Measurements from ENCODE around the gene GNA12. TPM values are rescaled to one million over a fixed set of nuclear protein-coding genes. Genes with fewer than 3 reads are reported as not detected.
"Not testable (repeated sequence)": the region's sequence is repeated elsewhere in the genome, so short reads cannot be mapped to it uniquely, and the experiment has no call there.

GNA12 gene
- total RNA-seq, 2 donors from 2014 or later: 12.2 to 17.5 TPM

DNA sequence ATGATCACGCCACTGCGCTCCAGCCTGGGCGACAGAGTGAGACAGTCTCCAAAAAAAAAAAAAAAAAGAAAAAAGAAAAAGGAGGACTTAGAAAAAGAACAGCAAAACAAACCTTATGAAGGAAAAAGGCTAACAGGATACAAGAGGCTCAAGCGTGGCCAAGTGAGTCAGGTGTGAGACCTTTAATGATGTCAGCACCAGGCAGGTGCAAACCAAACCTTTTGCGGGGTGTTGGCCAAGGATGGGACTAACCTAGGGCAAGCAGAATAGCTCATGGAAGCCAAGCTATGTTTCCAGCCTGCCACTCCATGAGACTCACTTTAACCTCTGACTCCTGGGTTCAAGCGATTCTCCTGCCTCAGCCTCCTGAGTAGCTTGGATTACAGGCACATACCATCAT is 11.3 kb upstream of the GNA12 start:
- H3K9me3 ChIP-seq: no peaks in the 10 kb centered on the region
- no peaks in the 10 kb centered on the region for H3K27me3 ChIP-seq
- no peak overlapping the region for H3K27ac ChIP-seq
- ATAC-seq: no peak
- H3K4me3 ChIP-seq: no peak overlapping the region
- DNase-seq: no peak
- H3K4me1 ChIP-seq: peaks cover 16% of the 10 kb centered on the region
- intact Hi-C loops (cut with DNase I): no loop called here
- no peaks in the 10 kb centered on the region for H3K36me3 ChIP-seq (replicated peaks in 1 of 2; ENCODE audit: insufficient read depth in 1 of 2, low read depth in 2 of 2)
- 96 to 97% methylated on average over 6 of the region's 6 CpGs for WGBS, 2 donors
- TF ChIP-seq POLR2A (IDR thresholded peaks at IDR 0.05): no peak
- TF ChIP-seq, protein P1, sequence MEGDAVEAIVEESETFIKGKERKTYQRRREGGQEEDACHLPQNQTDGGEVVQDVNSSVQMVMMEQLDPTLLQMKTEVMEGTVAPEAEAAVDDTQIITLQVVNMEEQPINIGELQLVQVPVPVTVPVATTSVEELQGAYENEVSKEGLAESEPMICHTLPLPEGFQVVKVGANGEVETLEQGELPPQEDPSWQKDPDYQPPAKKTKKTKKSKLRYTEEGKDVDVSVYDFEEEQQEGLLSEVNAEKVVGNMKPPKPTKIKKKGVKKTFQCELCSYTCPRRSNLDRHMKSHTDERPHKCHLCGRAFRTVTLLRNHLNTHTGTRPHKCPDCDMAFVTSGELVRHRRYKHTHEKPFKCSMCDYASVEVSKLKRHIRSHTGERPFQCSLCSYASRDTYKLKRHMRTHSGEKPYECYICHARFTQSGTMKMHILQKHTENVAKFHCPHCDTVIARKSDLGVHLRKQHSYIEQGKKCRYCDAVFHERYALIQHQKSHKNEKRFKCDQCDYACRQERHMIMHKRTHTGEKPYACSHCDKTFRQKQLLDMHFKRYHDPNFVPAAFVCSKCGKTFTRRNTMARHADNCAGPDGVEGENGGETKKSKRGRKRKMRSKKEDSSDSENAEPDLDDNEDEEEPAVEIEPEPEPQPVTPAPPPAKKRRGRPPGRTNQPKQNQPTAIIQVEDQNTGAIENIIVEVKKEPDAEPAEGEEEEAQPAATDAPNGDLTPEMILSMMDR (IDR thresholded peaks at IDR 0.05): no peak

DNA sequence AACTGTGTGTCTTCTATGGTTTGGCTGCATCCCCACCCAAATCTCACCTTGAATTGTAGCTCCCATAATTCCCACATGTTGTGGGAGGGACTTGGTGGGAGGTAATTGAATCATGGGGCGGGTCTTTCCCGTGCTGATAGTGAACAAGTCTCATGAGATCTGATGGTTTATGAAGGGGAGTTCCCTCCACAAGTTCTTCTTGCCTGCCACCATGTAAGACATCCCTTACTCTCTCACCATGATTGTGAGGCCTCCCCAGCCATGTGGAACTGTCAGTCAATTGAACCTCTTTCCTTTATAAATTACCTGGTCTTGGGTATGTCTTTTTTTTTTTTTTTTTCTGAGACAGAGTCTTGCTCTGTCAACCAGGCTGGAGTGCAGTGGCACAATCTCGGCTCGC is 9.4 kb upstream of the GNA12 start:
- intact Hi-C loops (cut with DNase I); H3K4me3 ChIP-seq; H3K27ac ChIP-seq; DNase-seq; H3K4me1 ChIP-seq; H3K36me3 ChIP-seq (replicated peaks in 1 of 2; ENCODE audit: insufficient read depth in 1 of 2, low read depth in 2 of 2); ATAC-seq; H3K27me3 ChIP-seq; H3K9me3 ChIP-seq: not testable (repeated sequence)
- WGBS, 2 donors: 90 to 93% methylated on average over 4 of the region's 4 CpGs

- Histone ChIP-seq H3K27me3 (no peaks in the 10 kb centered on the region), H3K9me3 (no peaks in the 10 kb centered on the region), H3K36me3 (replicated peaks in 1 of 2; ENCODE audit: insufficient read depth in 1 of 2, low read depth in 2 of 2) (no peaks in the 10 kb centered on the region), H3K27ac (no peak overlapping the region), H3K4me1 (peaks cover 7% of the 10 kb centered on the region), H3K4me3 (no peak overlapping the region)
- DNase-seq: no peak
- no peak for ATAC-seq
- TF ChIP-seq POLR2A (IDR thresholded peaks at IDR 0.05): no peak
- TF ChIP-seq, protein P1 (IDR thresholded peaks at IDR 0.05): no peak
- intact Hi-C loops (cut with DNase I): no loop called here
- WGBS, 2 donors: 65 to 84% methylated on average over 2 to 3 of the region's 3 CpGs
These were observed 9.0 kb upstream of the GNA12 start for GRCh38 chr7:2853147-2853546.

GRCh38 chr7:2851497-2851896 is 7.4 kb upstream of the GNA12 start:
- ATAC-seq: no peak

GRCh38 chr7:2849941-2850766 is 6.0 kb upstream of the GNA12 start:
- no peak for TF ChIP-seq POLR2A (IDR thresholded peaks at IDR 0.05)
- TF ChIP-seq, protein P1 (IDR thresholded peaks at IDR 0.05): no peak
- DNase-seq: no peak
- Histone ChIP-seq H3K27me3 (no peaks in the 10 kb centered on the region), H3K4me3 (no peak overlapping the region), H3K4me1 (no peaks in the 10 kb centered on the region), H3K36me3 (replicated peaks in 1 of 2; ENCODE audit: insufficient read depth in 1 of 2, low read depth in 2 of 2) (no peaks in the 10 kb centered on the region), H3K9me3 (no peaks in the 10 kb centered on the region), H3K27ac (no peak overlapping the region)
- intact Hi-C loops (cut with DNase I): no loop called here
- ATAC-seq: no peak
- WGBS, 2 donors: 86 to 91% methylated on average over 6 of the region's 6 CpGs

More at GRCh38 chr7:2851497-2851896, 7.4 kb upstream of the GNA12 start:
- intact Hi-C loops (cut with DNase I): no loop called here
- DNase-seq: no peak
- H3K36me3 ChIP-seq (replicated peaks in 1 of 2; ENCODE audit: insufficient read depth in 1 of 2, low read depth in 2 of 2): no peaks in the 10 kb centered on the region
- no peaks in the 10 kb centered on the region for H3K27me3 ChIP-seq
- WGBS, 2 donors: 91 to 100% methylated on average over 2 of the region's 2 CpGs
- H3K4me3 ChIP-seq: no peak overlapping the region
- TF ChIP-seq POLR2A (IDR thresholded peaks at IDR 0.05): no peak
- TF ChIP-seq, protein P1 (IDR thresholded peaks at IDR 0.05): no peak
- no peaks in the 10 kb centered on the region for H3K9me3 ChIP-seq
- no peak overlapping the region for H3K27ac ChIP-seq
- peaks cover 4% of the 10 kb centered on the region for H3K4me1 ChIP-seq
